K562 (cell line): ENCODE measurements around the gene EEF1AKMT1. TPM values are rescaled to one million over a fixed set of nuclear protein-coding genes. Genes with fewer than 3 reads are reported as not detected.

ENCODE experiments used
- ATAC-seq: fragments of 200-7000 bp; cut with Tn5 transposase; 3 replicates; pipeline ENCODE4 v1.9.1; 2020; ENCODE audit warnings: moderate library complexity
- BruUV-seq: library from RNA; stranded (reverse); fragments of 400-500 nt; replicated peaks from 2 replicates; lab custom pipeline; 2021; lab: Mats Ljungman, UMichigan
- CTCF ChIA-PET: fragments of 300-600 bp; formaldehyde crosslinking; extraction: SDS; loops from one replicate; lab custom pipeline; 2021; ENCODE audit warnings: low intra/inter-chr PET ratio; lab: Yijun Ruan, JAX
- POLR2A ChIA-PET: fragments of 300-600, 350-650 bp; sonication (Branson Sonifier 250); formaldehyde crosslinking; extraction: SDS; loops from one replicate; lab custom pipeline; 2021; ENCODE audit warnings: antibody characterized with exemption, inconsistent platforms; lab: Yijun Ruan, JAX
- DNase-seq, 4 experiments: peaks; one replicate each; pipeline versions ENCODE4 v3.0.0 to v3.0.0-alpha.2; 2011 to 2018; ENCODE audit warnings: low spot score in 3 of 4, mixed read lengths in 3 of 4; ENCODE audit errors: extremely low read depth in 1 of 4
- FAIRE-seq: peaks from 2 replicates; lab custom pipeline; 2011; peaks lifted over from hg19 to GRCh38; lab: Jason Lieb, UNC
- H2AFZ ChIP-seq: 2 replicates; pipeline ENCODE4 v1.6.0; 2011; ENCODE audit warnings: low read depth, low read length, control low read depth, inconsistent platforms
- H3K27ac ChIP-seq: fragments of 200-600 bp; 3 replicates; pipeline ENCODE4 v1.8.0; 2011; ENCODE audit warnings: low read depth, mild to moderate bottlenecking, control low read depth, inconsistent platforms, low read length, moderate library complexity, mixed read lengths; ENCODE audit errors: extremely low read depth
- H3K27me3 ChIP-seq, 2 experiments: fragments of 300-600 bp in 1 of 2; 2 replicates in 1 of 2; 3 replicates in 1 of 2; pipeline versions ENCODE4 v1.6.0 to v1.8.0; 2011; ENCODE audit warnings: inconsistent platforms in 2 of 2, low read length in 2 of 2, mild to moderate bottlenecking in 1 of 2, mixed read lengths in 1 of 2, moderate library complexity in 1 of 2; ENCODE audit not compliant: control insufficient read depth in 2 of 2, insufficient read depth in 2 of 2
- H3K36me3 ChIP-seq: fragments of 300-600 bp; 3 replicates; pipeline ENCODE4 v1.8.0; 2011; ENCODE audit warnings: mild to moderate bottlenecking, low read length, inconsistent platforms; ENCODE audit not compliant: control insufficient read depth, insufficient read depth
- H3K4me1 ChIP-seq, 2 experiments: fragments of 200-600 bp in 1 of 2; replicated peaks in 1 of 2; 2 replicates in 1 of 2; 3 replicates in 1 of 2; pipeline versions ENCODE4 v1.5.1 to v1.8.0; 2011; ENCODE audit warnings: inconsistent platforms in 2 of 2, low read length in 2 of 2, mild to moderate bottlenecking in 1 of 2, mixed read lengths in 1 of 2, moderate library complexity in 1 of 2; ENCODE audit not compliant: control insufficient read depth in 2 of 2, insufficient read depth in 2 of 2
- H3K4me2 ChIP-seq: 2 replicates; pipeline ENCODE4 v1.6.1; 2011; ENCODE audit warnings: low read length, control low read depth, inconsistent platforms, mixed read lengths; ENCODE audit not compliant: insufficient read depth
- H3K4me3 ChIP-seq: fragments of 200-600 bp; sonication (generic), shearing (Covaris generic); 2 replicates; pipeline ENCODE4 v1.5.1; 2016; ENCODE audit warnings: control low read depth, inconsistent platforms
- H3K79me2 ChIP-seq: fragments of 200-600 bp; 3 replicates; pipeline ENCODE4 v1.8.0; 2011; ENCODE audit warnings: low read length, inconsistent platforms; ENCODE audit not compliant: control insufficient read depth, insufficient read depth
- H3K9ac ChIP-seq, 2 experiments: 2 replicates each; pipeline versions ENCODE4 v1.6.0 to v1.6.1; 2011; ENCODE audit warnings: low read depth in 2 of 2, low read length in 2 of 2, control low read depth in 1 of 2, inconsistent platforms in 1 of 2, mild to moderate bottlenecking in 1 of 2, mixed read lengths in 1 of 2; ENCODE audit not compliant: insufficient read depth in 1 of 2
- H3K9me1 ChIP-seq: one replicate; pipeline ENCODE4 v1.6.0; 2011; ENCODE audit warnings: inconsistent platforms, mild to moderate bottlenecking, low read length, moderate library complexity; ENCODE audit not compliant: control insufficient read depth, insufficient read depth
- H3K9me3 ChIP-seq: replicated peaks from 2 replicates; pipeline ENCODE4 v1.5.1; 2011; ENCODE audit warnings: low read depth, low read length, inconsistent platforms; ENCODE audit not compliant: control insufficient read depth, insufficient read depth
- H4K20me1 ChIP-seq: replicated peaks from 2 replicates; pipeline ENCODE4 v1.6.1; 2011; ENCODE audit warnings: low read length, inconsistent platforms, mixed read lengths; ENCODE audit not compliant: control insufficient read depth, insufficient read depth
- ADNP ChIP-seq: fragments of 200-800 bp; sonication (Bioruptor generic); IDR thresholded peaks from 2 replicates; pipeline ENCODE4 v1.6.1; 2016; ENCODE audit warnings: missing genetic modification characterization, missing compliant biosample characterization
- GATAD2A ChIP-seq: fragments of 450-650 bp; IDR thresholded peaks from 2 replicates; pipeline ENCODE4 v1.6.1; 2017
- LEF1 ChIP-seq: fragments of 450-650 bp; IDR thresholded peaks from 2 replicates; pipeline ENCODE4 v1.6.1; 2016; ENCODE audit warnings: mild to moderate bottlenecking
- TEAD4 ChIP-seq, 2 experiments: sonication (generic) in 1 of 2; formaldehyde crosslinking in 1 of 2; IDR thresholded peaks; 2 replicates each; pipeline versions ENCODE4 v1.6.1 to v1.8.0; 2012 to 2022; ENCODE audit warnings: borderline replicate concordance in 1 of 2, inconsistent platforms in 1 of 2, low read length in 1 of 2, mild to moderate bottlenecking in 1 of 2, missing genetic modification reagents in 1 of 2
- ZNF717 ChIP-seq: fragments of 250-450 bp; sonication (Bioruptor Pico); IDR thresholded peaks from 2 replicates; pipeline ENCODE4 v1.5.0; 2021
- ZNF76 ChIP-seq: fragments of 250-450 bp; sonication (Bioruptor Pico); IDR thresholded peaks from 2 replicates; pipeline ENCODE4 v1.4.0; 2020; ENCODE audit warnings: mild to moderate bottlenecking, moderate library complexity, borderline replicate concordance
- in situ Hi-C: fragments of 300-500 bp; cut with MboI; formaldehyde crosslinking; loops from 4 replicates; pipeline ENCODE4 v1.15.0; 2018; ENCODE audit warnings: inconsistent platforms, mixed read lengths
- intact Hi-C: fragments of 100-400 bp; cut with micrococcal nuclease; formaldehyde crosslinking; loops from 2 replicates; pipeline ENCODE4 v1.14.2; 2022
- polyA plus RNA-seq, 8 experiments: library from polyadenylated mRNA; depleted of rRNA in 4 of 8; stranded (reverse) in 5 of 8; unstranded in 3 of 8; fragments of >200 nt; fragmentation: Nextera tagmentation in 2 of 8; fragmentation: Illumina TruSeq in 1 of 8; extraction: Ambion mirVana in 2 of 8; extraction: Trizol in 1 of 8; gene quantifications; 2 replicates each; pipeline versions ENCODE4 v1.2.1 to v1.2.3, GENCODE V29; 2011 to 2014; ENCODE audit warnings: inconsistent platforms in 1 of 8, missing spikeins in 1 of 8
- total RNA-seq, 7 experiments: library from RNA; depleted of rRNA in 6 of 7; stranded (reverse); fragments of >200 nt in 6 of 7; fragmentation: Illumina TruSeq in 2 of 7; extraction: Trizol in 2 of 7; gene quantifications; 2 replicates each; pipeline versions ENCODE4 v1.2.1 to v1.2.3, GENCODE V29; 2011 to 2021; ENCODE audit warnings: low replicate concordance in 1 of 7
- TF ChIP-seq, protein P1 (sequence below): sonication (generic); formaldehyde crosslinking; IDR thresholded peaks from 2 replicates; pipeline ENCODE4 v1.8.0; 2022; ENCODE audit warnings: mild to moderate bottlenecking, low read depth, missing genetic modification reagents
- TF ChIP-seq, protein P2 (sequence below): fragments of 250-450 bp; sonication (Bioruptor Pico); IDR thresholded peaks from 2 replicates; pipeline ENCODE4 v1.5.0; 2021; ENCODE audit warnings: mild to moderate bottlenecking, borderline replicate concordance

Gene EEF1AKMT1
- total and polyA plus RNA-seq, 9 of the 15 experiments (the other 6 are each of a cell fraction or from before 2014, with no cell fraction given) = 5.3 to 36.3 (median 7.9) TPM

DNA sequence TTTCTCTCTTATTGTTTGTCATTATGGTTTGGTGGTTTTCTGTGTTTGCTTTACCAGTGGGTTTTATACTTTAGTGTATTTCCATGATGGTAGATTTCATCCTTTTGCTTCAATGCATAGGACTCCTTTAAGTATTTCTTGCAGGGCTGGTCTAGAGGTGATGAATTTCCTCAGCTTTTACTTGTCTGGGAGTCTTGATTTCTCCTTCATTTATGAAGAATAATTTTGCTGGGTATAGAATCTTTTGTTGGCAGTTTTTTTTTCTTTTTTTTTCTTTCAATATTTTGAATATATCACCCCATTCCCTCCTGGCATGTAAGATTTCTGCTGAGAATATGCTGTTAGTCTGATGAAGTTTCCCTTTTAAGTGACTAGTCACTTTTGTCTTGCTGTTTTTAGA lies 19.8 kb downstream of the EEF1AKMT1 start:
- ChIA-PET POLR2A (no interaction called here), CTCF (no interaction called here)
- TF ChIP-seq ADNP (tag) (no peak), TEAD4 (IDR thresholded peaks at IDR 0.05; ENCODE audit: low read length) (no peak), TEAD4 (CRISPR knock-in tag; IDR thresholded peaks at IDR 0.05; ENCODE audit: borderline replicate concordance) (no peak), GATAD2A (no peak), ZNF76 (no peak), ZNF717 (CRISPR knock-in tag) (no peak), LEF1 (no peak)
- TF ChIP-seq, protein P1, sequence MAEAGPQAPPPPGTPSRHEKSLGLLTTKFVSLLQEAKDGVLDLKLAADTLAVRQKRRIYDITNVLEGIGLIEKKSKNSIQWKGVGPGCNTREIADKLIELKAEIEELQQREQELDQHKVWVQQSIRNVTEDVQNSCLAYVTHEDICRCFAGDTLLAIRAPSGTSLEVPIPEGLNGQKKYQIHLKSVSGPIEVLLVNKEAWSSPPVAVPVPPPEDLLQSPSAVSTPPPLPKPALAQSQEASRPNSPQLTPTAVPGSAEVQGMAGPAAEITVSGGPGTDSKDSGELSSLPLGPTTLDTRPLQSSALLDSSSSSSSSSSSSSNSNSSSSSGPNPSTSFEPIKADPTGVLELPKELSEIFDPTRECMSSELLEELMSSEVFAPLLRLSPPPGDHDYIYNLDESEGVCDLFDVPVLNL = no peak
- TF ChIP-seq, protein P2, sequence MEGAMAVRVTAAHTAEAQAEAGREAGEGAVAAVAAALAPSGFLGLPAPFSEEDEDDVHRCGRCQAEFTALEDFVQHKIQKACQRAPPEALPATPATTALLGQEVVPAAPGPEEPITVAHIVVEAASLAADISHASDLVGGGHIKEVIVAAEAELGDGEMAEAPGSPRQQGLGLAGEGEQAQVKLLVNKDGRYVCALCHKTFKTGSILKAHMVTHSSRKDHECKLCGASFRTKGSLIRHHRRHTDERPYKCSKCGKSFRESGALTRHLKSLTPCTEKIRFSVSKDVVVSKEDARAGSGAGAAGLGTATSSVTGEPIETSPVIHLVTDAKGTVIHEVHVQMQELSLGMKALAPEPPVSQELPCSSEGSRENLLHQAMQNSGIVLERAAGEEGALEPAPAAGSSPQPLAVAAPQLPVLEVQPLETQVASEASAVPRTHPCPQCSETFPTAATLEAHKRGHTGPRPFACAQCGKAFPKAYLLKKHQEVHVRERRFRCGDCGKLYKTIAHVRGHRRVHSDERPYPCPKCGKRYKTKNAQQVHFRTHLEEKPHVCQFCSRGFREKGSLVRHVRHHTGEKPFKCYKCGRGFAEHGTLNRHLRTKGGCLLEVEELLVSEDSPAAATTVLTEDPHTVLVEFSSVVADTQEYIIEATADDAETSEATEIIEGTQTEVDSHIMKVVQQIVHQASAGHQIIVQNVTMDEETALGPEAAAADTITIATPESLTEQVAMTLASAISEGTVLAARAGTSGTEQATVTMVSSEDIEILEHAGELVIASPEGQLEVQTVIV (CRISPR knock-in tag) = no peak
- Histone ChIP-seq H4K20me1 (no peaks in the 10 kb centered on the region), H3K4me3 (no peak overlapping the region), H3K9me1 (no peaks in the 10 kb centered on the region), H3K9me3 (no peaks in the 10 kb centered on the region; the same call in none of the 2 replicates), H3K27ac (no peak overlapping the region), H3K9ac (no peak overlapping the region), H3K4me2 (no peak overlapping the region), H2AFZ (no peak overlapping the region), H3K79me2 (no peaks in the 10 kb centered on the region), H3K36me3 (no peaks in the 10 kb centered on the region), H3K4me1 (no peaks in the 10 kb centered on the region), H3K27me3 (no peaks in the 10 kb centered on the region)
- no peak for DNase-seq
- FAIRE-seq = no peak
- intact Hi-C loops = no loop called here
- no TSS peak for BruUV-seq
- in situ Hi-C loops = no loop called here
- ATAC-seq = no peak
